ENCODE results near the gene MORN1.

GRCh38 chr1:2284932-2285331 is 106.4 kb downstream of the MORN1 start:
- TF ChIP-seq CTCF (IDR thresholded peaks at IDR 0.05; ENCODE audit: low read length) (no peak), EZH2phosphoT487 (IDR thresholded peaks at IDR 0.05; ENCODE audit: low read length) (no peak), EZH2 (optimal IDR thresholded peaks at IDR 0.05; ENCODE audit: low read depth, low read length) (no peak)

Data from MM.1S (cell line).